Ovary (tissue), 3 donors: ENCODE measurements around the gene DHRS12.

ENCODE experiments used
- CTCF ChIP-seq, 3 donors: fragments of 450-650 bp in 2 of 3; fragments of 200-600 bp in 1 of 3; IDR thresholded peaks; one replicate each; pipeline versions ENCODE4 v1.5.1 to v1.8.0; 2016 to 2022; ENCODE audit warnings: antibody characterized with exemption in 3 of 3, mild to moderate bottlenecking in 1 of 3
- EP300 ChIP-seq: sonication (generic); formaldehyde crosslinking; IDR thresholded peaks from one replicate; pipeline ENCODE4 v1.6.1; 2017; ENCODE audit warnings: antibody characterized with exemption
- POLR2A ChIP-seq: fragments of 450-650 bp; IDR thresholded peaks from one replicate; pipeline ENCODE4 v1.6.1; 2017; ENCODE audit warnings: antibody characterized with exemption, mild to moderate bottlenecking, moderate library complexity
- donor health status: DM: no; HTN: no; CAD: no.

GRCh38 chr13:51846756-51847155 lies 42.8 kb upstream of the DHRS12 start:
- no peak for TF ChIP-seq POLR2A
- TF ChIP-seq CTCF (IDR thresholded peaks at IDR 0.05) = no peak
- TF ChIP-seq EP300 = no peak
